ENCODE measurements around the gene DOC2B.
"Not testable (repeated sequence)": the region's sequence is repeated elsewhere in the genome, so short reads cannot be mapped to it uniquely, and the experiment has no call there.

Gene DOC2B

GRCh38 chr17:181245-182049 is at the start of gene DOC2B:
Gene DOC2B, minus strand, starts transcription at chr17:181650. Its CDS starts 171 bp downstream, at chr17:181479.
- DNase-seq, result no peak

- no peak for DNase-seq
These were observed 48.9 kb upstream of the DOC2B start for GRCh38 chr17:230395-230770.

DNA sequence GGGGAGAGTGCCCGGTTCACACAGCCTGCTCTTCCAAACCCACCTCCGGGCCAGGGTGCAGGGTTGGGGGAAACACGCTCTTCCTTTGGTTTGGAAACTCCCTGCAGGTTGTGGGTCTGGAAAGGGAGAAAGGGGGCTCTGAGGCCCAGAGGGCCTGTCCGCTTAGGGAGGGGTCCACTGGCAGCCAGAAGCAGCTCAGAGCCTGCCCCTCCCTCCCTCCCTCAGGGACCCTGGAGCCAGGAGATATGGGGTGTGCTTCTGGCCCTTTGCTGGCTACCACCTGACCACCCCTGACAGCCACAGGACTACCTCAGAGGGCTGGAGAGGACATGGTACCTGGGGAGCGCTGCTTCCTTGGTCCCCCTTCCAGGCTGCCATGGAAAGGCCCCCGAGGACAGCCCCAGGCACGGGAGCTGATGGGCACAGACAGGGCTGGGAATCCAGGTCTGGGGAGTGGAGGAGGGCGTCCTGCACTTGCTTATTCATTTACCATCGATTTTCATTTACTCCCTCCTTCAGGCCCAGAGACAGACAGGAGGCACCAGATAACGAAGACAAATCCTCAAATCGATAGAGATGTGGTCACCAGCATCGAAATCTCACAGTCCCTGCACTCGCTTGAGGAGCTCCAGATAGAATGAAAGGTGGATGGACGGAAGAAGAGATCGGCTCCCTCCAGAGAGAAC is 48.4 kb upstream of the DOC2B start:
- no peak for DNase-seq

DNA sequence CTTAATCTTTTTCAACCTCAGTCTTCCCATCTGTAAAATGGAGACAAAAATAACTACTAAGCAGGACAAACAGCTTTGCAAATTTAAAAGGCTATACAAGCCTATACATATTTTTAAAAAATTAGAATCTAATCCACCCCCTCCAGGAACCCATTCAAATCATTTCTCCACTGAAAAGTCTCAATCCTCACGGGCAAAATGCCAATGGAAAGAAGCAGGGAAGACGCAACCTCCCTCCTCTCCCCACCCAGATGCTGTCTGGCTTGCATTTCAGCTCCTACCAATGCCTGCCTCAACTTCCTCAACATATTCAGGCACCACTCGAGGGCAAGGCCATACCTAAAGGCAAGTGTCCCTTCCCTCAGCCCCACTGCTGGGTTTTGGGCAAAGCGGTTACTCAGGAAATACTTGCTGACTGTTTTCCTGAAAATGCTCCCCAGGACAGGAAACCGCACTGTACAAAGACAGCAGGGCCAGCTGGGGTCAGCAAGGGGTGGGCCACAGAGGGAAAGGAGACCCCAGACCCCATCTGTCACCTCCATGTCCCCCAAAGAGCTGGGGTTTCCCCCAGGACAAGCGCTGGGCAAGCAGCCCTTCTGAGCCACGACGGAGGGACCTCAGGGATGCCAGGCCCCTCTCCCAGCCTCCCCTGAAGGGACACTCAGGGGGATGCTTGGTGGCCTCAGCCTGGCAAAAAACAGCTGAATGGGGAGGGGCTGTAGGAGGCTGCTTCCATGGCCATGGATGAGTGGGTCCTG is 47.7 kb upstream of the DOC2B start:
- no peak for DNase-seq

GRCh38 chr17:227946-228615 is 46.6 kb upstream of the DOC2B start:
- no peak for DNase-seq

DNA sequence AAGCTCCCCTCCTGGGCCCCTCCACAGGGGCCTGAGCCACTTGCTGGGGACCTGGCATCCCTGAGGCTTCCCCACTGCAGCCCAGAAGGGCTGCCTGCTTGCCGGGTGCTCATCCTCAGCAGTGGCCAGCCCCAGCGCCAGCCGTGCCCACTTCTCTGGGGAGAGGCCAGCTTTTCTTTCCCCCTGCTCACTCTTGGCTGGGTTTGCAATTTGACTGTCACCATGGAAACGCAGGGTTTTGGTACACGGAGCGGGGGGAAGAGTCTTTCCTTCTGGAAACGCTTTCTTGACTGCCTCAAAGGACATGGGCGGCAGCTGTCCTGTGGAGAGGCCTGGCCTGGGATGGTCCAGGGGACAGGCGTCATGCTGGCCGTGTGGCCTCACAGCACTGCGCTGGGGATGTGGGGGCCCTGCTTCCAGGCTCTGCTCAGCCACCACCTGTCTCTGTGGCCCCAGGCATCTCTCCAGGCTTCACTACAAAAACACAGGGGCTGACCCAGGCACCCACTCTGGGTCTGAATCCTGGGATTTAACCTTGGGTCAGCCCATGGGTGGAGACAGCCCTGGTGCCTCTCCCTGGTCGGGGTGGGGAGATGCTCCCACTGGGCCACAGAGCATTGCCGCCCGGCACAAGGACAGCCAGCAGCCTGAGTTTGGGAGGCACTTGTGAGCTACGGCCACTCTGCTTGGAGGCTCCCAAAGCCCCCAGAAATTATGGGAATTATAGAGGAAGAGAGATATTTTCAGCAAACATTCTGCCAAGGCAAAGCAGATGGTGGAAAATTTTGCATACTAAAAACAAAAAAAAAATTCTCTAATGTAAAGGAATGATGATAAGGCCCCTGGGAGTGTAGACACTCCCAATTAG is 45.9 kb upstream of the DOC2B start:
- DNase-seq, result no peak

DNA sequence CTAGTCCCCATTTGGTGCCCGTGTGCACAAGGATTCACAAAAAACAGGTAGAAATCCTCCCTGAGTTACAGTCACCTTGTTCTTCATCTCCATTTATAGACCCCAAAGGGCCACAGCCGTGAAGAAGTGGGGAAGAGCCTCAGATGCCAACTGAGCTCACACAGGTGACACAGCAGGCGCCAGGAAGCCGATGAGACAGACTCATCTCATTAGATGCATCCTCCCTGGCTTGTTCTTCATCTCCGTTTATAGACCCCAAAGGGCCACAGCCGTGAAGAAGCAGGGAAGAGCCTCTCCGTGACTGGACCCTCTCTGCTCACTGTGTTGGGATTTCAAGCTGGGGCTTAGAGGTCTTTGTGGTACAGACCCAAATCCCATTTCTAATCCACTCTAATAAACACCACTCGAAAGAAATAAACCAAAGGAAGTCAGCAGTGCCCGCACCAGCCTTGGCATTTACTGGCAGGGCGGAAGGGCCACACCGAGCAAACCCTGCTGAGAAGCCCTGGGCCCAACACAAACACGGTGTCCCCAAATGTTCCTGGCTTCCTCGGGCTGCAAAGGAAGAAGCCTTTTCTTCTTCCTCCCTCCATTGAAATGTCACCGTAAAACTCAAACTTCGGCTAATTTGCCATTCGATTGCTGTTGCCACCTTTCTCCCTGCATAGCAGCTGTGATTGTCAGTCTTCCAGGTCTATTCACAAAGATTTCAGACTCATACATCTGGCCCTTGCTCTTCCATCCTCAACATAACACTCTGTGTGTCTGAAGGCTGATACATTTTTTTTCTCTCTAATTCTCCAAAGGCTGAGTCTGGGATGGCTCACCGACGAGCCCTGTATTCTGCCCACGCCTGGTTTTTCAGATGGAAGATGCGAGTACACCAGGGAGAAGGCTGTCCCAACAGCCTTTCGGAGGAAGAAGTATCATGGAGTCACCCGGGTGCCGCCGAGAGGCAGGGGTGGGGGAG is 44.9 kb upstream of the DOC2B start:
- DNase-seq, result no peak

DNA sequence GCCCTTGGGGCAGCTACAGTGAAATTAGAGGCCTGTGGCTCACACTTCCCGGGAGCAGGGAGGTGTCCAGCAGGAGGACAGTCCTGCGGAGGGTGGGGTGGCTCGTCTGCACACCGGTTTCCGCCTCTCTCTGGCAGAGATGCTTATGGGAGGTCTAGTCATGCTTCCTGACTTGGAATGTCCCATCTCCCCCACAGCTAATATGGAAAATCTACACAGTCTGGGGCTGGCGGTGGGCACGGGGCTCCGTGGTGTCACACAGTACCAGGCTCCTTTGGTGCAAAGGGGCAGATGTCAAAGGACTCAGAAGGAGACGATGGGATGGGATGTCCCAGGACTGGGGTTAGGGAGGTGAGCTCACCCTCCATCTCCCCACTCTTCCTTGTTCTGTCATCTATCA is 44.1 kb upstream of the DOC2B start:
- no peak for DNase-seq

GRCh38 chr17:224576-224975 is 43.1 kb upstream of the DOC2B start:
- not testable (repeated sequence) for DNase-seq

DNA sequence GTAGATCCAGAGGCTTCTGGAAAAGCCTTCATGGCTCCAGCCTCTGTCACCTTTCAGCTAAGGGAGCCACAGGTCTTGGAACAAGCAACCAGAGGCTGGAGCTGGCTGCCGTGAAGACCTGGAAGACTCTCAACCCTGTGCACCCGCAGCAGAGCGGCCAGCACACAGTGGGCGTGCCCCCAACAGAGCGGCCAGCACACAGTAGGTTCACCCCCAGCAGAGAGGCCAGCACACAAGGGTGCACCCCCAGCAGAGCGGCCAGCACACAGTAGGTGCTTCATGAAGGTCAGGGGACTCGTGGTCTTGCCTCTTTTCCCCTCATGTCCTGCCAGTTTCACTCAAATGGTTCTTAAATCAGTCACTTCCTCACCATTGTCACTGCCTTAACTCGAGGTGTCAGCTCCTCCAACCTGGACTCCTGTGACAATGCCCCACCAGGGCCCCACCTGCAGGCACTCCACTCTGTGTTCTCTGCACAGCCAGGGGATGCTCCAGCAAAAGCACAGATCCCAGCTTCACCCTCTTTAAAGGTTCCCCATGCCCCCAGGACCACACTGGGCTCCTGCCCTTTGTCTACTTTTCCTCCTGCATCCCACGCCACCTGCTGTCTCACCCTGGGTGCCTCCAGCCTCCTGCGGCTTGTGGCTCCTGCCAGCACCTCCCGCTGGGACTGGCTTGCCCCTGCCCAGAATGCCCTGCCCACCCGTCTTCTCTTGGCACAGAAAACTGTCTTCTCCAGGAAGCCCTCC is 42.4 kb upstream of the DOC2B start:
- DNase-seq, result no peak

- no peak for DNase-seq
These were observed 40.7 kb upstream of the DOC2B start for GRCh38 chr17:222172-222571.

- no peak for DNase-seq
These were observed 38.2 kb upstream of the DOC2B start for GRCh38 chr17:219696-220095.

GRCh38 chr17:218432-219110 is 37.1 kb upstream of the DOC2B start:
- DNase-seq, result no peak

- DNase-seq, result no peak
These were observed 35.2 kb upstream of the DOC2B start for GRCh38 chr17:216625-217024.

- DNase-seq, result not testable (repeated sequence)
These were observed 34.4 kb upstream of the DOC2B start for GRCh38 chr17:215563-216478.

- DNase-seq, result no peak
These were observed 33.5 kb upstream of the DOC2B start for GRCh38 chr17:214881-215331.

DNA sequence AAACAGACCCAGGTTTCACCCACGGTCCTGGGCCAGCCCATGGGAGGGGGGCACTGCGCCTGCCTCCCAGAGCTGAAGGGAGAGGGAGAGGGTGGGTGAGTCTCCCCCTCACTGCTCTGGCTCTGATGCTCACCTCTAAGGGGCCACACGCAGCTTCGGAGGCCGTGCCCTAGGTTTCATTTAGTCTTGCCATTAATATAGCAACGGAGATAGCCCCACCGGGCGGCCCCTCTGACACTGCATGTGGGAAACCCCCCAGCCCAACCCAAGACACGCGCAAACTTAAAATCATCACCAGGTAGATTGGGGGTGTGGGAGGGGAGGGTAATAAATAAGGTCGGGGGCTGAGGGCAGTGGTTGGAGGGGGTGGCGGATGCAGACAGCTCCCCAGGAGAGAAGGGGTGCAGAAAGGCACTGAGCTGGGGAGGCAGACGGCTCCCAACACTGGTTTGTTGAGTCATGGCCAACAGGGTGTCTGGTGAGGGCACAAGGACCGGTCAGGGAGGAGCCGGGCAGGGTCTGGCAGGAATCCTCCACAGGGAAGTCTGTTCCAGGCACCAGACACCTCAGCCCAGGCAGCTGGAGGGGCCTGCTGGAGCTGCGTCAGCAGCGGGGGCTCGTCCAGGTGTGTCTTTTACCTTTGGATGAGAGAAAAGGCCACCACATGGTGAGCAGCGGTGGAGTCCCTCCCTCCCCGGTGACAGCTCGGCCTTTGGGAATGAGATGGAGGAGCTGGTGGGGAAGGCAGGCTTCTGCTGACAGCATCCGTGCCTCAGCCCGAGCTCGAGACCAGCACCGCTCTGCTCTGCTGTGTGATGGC is 32.0 kb upstream of the DOC2B start:
- no peak for DNase-seq

Measured in NCI-H510A treated with DMSO at 0.1 percent for 48 hours (cell line).